ENCODE measurements around the gene MIP. TPM values are rescaled to one million over a fixed set of nuclear protein-coding genes. Genes with fewer than 3 reads are reported as not detected.

MIP gene
- total and polyA plus RNA-seq, 2 of the 13 experiments (the other 11 are each of a cell fraction or from before 2014, with no cell fraction given) = not detected

GRCh38 chr12:56457817-56458216 lies 3.4 kb upstream of the MIP start:
- POLR2A ChIA-PET = interaction anchor here (0.6 to 2.9 kb wide), 5 partner anchors 8 to 143 kb away, joined by 3 to 16 read pairs (median 3); partner anchors contain the start of genes CNPY2 and TIMELESS
- TF ChIP-seq KDM1A (CRISPR knock-in tag; IDR thresholded peaks at IDR 0.05) = no peak
- no peak for TF ChIP-seq ZNF335 (CRISPR knock-in tag; IDR thresholded peaks at IDR 0.05)
- TF ChIP-seq MAFK (conservative IDR thresholded peaks at IDR 0.05 in 1 of 2, IDR thresholded peaks at IDR 0.05 in 1 of 2; ENCODE audit: low read length in 2 of 2) = no peak
- peak; percentile 61; the same call in 1 of the 2 replicates for TF ChIP-seq ZNF460 (CRISPR knock-in tag; IDR thresholded peaks at IDR 0.05; ENCODE audit: borderline replicate concordance)
- 0 out of 5 replicates have a peak, but pooled peaks cover 0 to 4% of the 10 kb centered on the region in 2 experiments for H3K27me3 ChIP-seq (ENCODE audit: control insufficient read depth in 1 of 2, insufficient read depth in 2 of 2, low read length in 2 of 2)
- H3K9ac ChIP-seq (ENCODE audit: insufficient read depth, low read depth, low read length) = no peak overlapping the region
- H3K27ac ChIP-seq (ENCODE audit: extremely low read length, insufficient read depth, low read length) = no peak overlapping the region
- H4K20me1 ChIP-seq (ENCODE audit: insufficient read depth, low read length) = no peaks in the 10 kb centered on the region
- DNase-seq (ENCODE audit: low spot score) = peak; percentile 24
- no peaks in the 10 kb centered on the region for H3K9me3 ChIP-seq (ENCODE audit: low read length)
- H3K4me2 ChIP-seq (ENCODE audit: low read depth, low read length) = no peak overlapping the region
- 25% methylated on average over 4 of the region's 4 CpGs for WGBS (ENCODE audit: low lambda C conversion rate)
- CTCF ChIA-PET (ENCODE audit: low intra/inter-chr PET ratio, low total read pairs) = no interaction called here
- no peak for FAIRE-seq
- H3K79me2 ChIP-seq (ENCODE audit: insufficient read depth, low read length) = no peaks in the 10 kb centered on the region
- H2AFZ ChIP-seq (ENCODE audit: low read length) = no peak overlapping the region
- H3K36me3 ChIP-seq (replicated peaks in 1 of 2; ENCODE audit: control insufficient read depth in 1 of 2, insufficient read depth in 2 of 2, low read length in 2 of 2) = no peaks in the 10 kb centered on the region
- BruUV-seq (replicated peaks) = no TSS peak
- H3K4me1 ChIP-seq (ENCODE audit: insufficient read depth, low read length) = peaks cover 67% of the 10 kb centered on the region
- in situ Hi-C loops (cut with HindIII; ENCODE audit: extremely low pct_ligation_motif_present, low pct_unique_long_range_greater_than_20kb) (no loop called here), intact Hi-C loops (cut with micrococcal nuclease; ENCODE audit: unreplicated experiment) (no loop called here)
- no peak overlapping the region for H3K4me3 ChIP-seq (replicated peaks in 1 of 3; ENCODE audit: insufficient read depth in 1 of 3, low read depth in 2 of 3, low read length in 3 of 3)
- peak; percentile 16; the same call in 1 of the 3 replicates for ATAC-seq

GRCh38 chr12:56451147-56451546 lies 3.3 kb downstream of the MIP start:
- no peak overlapping the region for H3K4me2 ChIP-seq (ENCODE audit: low read depth, low read length)
- WGBS (ENCODE audit: low lambda C conversion rate) = 63% methylated on average over 5 of the region's 5 CpGs
- BruUV-seq (replicated peaks) = no TSS peak
- H3K9me3 ChIP-seq (ENCODE audit: low read length) = no peaks in the 10 kb centered on the region
- H3K27me3 ChIP-seq (ENCODE audit: control insufficient read depth in 1 of 2, insufficient read depth in 2 of 2, low read length in 2 of 2) = 0 out of 5 replicates have a peak, but pooled peaks cover 0 to 4% of the 10 kb centered on the region in 2 experiments
- no peak overlapping the region for H3K9ac ChIP-seq (ENCODE audit: insufficient read depth, low read depth, low read length)
- DNase-seq (ENCODE audit: low spot score) = no peak
- H3K79me2 ChIP-seq (ENCODE audit: insufficient read depth, low read length) = peaks cover 7% of the 10 kb centered on the region
- H3K4me1 ChIP-seq (ENCODE audit: insufficient read depth, low read length) = peaks cover 44% of the 10 kb centered on the region
- FAIRE-seq = no peak
- H3K36me3 ChIP-seq (replicated peaks in 1 of 2; ENCODE audit: control insufficient read depth in 1 of 2, insufficient read depth in 2 of 2, low read length in 2 of 2) = no peaks in the 10 kb centered on the region
- ATAC-seq = no peak
- CTCF ChIA-PET (ENCODE audit: low intra/inter-chr PET ratio, low total read pairs) = no interaction called here
- intact Hi-C loops (cut with micrococcal nuclease; ENCODE audit: unreplicated experiment) = no loop called here
- H3K27ac ChIP-seq (ENCODE audit: extremely low read length, insufficient read depth, low read length) = no peak overlapping the region
- no peak overlapping the region for H3K4me3 ChIP-seq (replicated peaks in 1 of 3; ENCODE audit: insufficient read depth in 1 of 3, low read depth in 2 of 3, low read length in 3 of 3)
- POLR2A ChIA-PET = interaction anchor here (2.5 to 3.8 kb wide), 2 partner anchors 13 to 90 kb away, joined by 13 to 53 read pairs; partner anchors contain the start of genes APOF and STAT2
- no peak overlapping the region for H2AFZ ChIP-seq (ENCODE audit: low read length)
- in situ Hi-C loops (cut with HindIII; ENCODE audit: extremely low pct_ligation_motif_present, low pct_unique_long_range_greater_than_20kb) = no loop called here
- H4K20me1 ChIP-seq (ENCODE audit: insufficient read depth, low read length) = no peaks in the 10 kb centered on the region
- TF ChIP-seq CREB1 (IDR thresholded peaks at IDR 0.05) = no peak
- no peak for TF ChIP-seq CREB1 (CRISPR knock-in tag; IDR thresholded peaks at IDR 0.05)
- TF ChIP-seq ZFP41 (CRISPR knock-in tag; IDR thresholded peaks at IDR 0.05; ENCODE audit: borderline replicate concordance) = no peak
- TF ChIP-seq NAIF1 (CRISPR knock-in tag; IDR thresholded peaks at IDR 0.05; ENCODE audit: borderline replicate concordance) = no peak
- TF ChIP-seq TAF15 (IDR thresholded peaks at IDR 0.05; ENCODE audit: low read depth, low read length, poor library complexity, severe bottlenecking) = no peak
- no peak for TF ChIP-seq SUZ12 (IDR thresholded peaks at IDR 0.05; ENCODE audit: low read depth, low read length)
- no peak for TF ChIP-seq CHD2 (IDR thresholded peaks at IDR 0.05; ENCODE audit: low read depth, low read length)
- no peak for TF ChIP-seq ZNF318 (CRISPR knock-in tag; IDR thresholded peaks at IDR 0.05)

All from HepG2 (cell line).